Astrocyte of the hippocampus (primary cell): Measurements from ENCODE around the gene GP2.

Experiments
- DNase-seq: peaks from one replicate; pipeline ENCODE4 v3.0.0; 2011; ENCODE audit warnings: low read depth, low spot score

Gene GP2

GRCh38 chr16:20307240-20307671 lies 20.1 kb downstream of the GP2 start:
- DNase-seq: no peak

- no peak for DNase-seq
Observed at GRCh38 chr16:20306401-20306800, 20.9 kb downstream of the GP2 start.

- DNase-seq: no peak
Observed at GRCh38 chr16:20303012-20303411, 24.3 kb downstream of the GP2 start.

GRCh38 chr16:20302389-20302788 lies 24.9 kb downstream of the GP2 start:
- no peak for DNase-seq

DNA sequence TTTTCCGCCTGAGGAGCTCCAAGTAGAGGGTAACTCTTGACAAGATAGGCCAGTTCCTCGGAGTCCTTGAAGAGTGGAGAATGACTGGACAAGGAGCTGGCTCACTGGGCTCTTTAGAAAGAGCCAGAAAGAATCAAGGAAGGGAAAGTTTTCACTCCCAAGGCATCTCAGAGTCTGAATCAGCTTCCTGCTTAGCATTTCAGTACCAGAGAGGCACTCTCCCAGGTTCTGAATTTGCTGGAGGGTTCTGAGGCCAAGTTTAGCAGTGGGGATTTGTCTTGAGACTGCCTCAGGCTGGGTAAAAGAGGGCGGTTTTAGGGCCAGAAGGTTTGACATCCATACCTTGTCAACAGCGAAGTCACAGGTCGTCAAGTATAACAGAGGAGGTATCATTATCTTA lies 25.5 kb downstream of the GP2 start:
- peak; percentile 9 for DNase-seq

DNA sequence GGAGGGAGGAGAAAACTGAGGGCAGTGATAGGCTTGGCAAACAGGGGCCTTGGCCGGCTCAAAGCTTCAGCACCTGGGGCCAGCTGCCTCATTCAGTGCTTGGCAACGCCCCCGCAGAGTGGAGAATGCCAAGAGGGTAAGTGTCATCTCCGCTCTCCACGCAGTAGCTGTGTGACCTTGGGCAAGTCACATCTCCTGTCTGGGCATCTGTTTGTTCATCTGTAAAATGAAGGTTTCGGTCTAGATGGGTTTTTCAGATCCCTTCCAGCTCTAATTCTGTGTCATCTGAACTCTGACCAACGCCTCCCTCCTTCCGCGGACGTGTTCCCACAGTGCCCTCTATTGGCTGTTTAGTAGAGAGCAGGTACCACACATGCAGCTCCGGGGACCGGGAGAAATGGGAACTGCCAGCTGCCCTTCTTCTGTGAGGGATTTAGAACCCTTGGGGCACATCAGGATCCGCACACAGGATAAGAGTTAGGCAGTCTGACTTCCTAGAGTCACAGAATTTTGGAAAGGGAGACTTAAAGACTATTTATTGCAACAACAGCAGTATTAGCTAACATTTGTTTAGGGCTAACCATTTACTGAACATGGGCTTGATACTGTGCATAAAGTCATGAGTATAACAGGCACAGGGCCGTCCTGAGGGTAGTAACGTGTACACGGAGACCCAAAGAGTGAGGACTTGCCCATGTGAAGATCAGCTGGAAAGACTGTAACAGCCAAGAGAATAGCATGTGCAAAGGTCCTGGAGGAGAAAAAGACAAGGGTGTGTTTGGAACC lies 26.8 kb downstream of the GP2 start:
- DNase-seq: peak; percentile 76

DNA sequence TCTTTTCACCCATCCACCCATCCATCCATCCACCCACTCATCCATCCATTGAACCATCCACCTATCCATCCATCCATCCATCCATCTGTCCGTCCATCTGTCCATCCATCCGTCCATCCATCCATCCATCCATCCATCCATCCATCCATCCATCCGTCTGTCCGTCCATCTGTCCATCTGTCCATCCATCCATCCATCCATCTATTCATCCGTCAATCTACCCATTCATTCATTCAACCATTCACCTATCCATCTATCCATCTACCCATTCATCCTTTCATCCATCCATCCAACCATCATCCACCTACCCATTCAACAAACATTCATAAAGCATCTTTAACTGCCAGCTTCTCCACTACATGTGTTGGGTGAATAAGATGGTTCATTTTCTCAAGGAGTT lies 28.9 kb downstream of the GP2 start:
- no peak for DNase-seq

- DNase-seq: no peak
Observed at GRCh38 chr16:20291208-20292206, 35.8 kb downstream of the GP2 start.

- DNase-seq: no peak
Observed at GRCh38 chr16:20289571-20289970, 37.7 kb downstream of the GP2 start.

- no peak for DNase-seq
Observed at GRCh38 chr16:20285993-20286499, 41.3 kb downstream of the GP2 start.

GRCh38 chr16:20280259-20280658 lies 47.1 kb downstream of the GP2 start:
- DNase-seq: no peak

DNA sequence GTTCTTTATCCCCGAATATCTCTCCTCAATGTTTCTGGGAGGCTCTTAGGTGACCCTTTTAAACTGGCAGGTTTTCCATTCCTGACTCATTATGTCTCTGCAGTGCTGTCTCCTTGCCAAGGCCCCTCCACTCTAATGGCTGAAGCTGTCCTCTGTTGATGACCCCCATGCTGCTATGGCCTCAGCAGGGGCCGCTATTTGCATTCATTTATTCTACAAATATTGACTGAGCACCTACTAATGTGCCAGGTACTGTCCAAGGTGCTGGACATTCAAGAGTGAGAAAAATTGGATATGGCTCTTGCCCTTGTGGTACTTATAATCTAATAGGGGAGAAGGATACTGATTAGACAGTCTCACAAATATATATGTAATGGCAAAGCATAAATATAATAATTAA lies 55.4 kb downstream of the GP2 start:
- no peak for DNase-seq

DNA sequence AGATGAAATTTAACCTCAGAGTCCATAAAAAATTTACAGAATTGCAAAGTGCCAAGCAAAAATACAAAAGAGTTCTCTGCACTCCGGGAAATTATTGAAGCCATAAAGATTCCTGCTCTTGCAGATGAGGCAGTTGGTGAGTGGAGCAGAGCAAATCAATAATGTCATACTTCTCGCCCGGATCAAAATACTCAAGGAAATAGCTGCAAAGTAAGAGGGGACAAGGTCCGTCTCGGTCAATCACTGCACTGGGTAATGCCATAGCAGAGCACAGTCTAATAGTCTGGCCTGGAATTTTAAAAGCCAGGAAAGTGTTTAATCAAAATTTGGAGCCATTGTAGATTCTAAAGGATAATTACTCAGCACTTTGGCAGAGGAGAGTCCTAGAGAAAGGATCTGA lies 58.9 kb downstream of the GP2 start:
- no peak for DNase-seq

DNA sequence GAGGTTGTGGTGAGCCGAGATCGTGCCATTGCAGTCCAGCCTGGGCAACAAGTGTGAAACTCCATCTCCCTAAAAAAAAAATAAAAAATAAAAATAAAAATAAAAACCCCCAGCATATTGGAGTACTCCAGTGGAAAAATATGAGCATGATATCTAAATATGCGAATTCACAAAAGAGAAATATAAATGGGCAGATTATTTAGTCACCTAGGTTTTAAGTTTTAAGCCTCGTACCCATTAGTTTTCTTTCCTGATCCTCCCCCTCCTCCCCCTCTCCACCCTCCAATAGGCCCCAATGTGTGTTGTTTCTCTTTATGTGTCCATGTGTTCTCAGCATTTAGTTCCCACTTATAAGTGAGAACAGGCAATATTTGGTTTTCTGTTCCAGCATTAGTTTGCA lies 62.3 kb downstream of the GP2 start:
- no peak for DNase-seq

DNA sequence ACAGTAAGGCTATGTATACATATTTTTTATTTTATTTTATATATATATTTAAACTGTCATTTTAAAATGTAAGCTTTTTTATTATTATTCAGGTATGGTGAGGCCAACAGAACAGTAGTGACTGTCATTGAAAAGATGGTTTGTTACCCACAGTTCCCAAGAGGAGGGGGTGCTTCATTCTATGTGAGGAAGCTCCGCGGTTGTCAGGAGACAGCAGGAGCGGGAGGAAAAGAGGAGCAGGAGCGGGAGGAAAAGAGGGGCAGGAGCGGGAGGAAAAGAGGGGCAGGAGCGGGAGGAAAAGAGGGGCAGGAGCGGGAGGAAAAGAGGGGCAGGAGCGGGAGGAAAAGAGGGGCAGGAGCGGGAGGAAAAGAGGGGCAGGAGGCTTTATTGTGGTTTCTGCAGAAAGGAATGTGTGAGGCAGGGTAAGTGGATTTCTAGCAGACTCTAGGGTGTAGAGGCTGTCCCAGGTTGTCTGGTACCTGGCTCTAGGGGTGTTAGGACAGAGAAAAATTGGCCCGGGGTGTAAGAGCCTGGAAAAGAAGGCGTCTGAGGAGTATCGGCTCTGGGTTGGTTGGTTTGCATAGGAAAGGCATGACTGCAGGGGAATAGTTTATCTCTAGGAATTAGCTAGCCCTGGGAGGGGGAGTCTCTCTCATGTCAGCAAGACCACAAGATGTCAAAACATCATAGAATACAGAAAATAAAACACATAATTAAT lies 64.0 kb downstream of the GP2 start:
- no peak for DNase-seq

DNA sequence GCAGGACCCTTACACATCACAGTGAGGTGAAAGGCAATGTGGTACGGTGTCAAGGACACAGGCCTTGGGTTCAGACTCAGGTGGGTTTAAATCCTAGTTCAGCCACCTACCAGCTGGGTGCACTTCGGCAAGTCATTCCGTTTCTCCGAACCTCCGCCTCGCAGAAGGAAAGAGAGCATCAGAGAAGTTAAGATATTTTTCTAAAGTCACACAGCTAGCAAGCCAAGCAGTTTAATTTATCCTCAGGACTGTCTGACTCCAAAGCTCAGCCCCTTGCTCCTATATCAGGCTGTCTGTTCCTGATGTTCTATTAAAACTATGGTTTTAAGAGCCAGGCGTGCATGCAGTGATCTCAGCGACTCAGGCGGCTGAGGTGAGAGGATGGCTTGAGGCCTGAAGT lies 65.1 kb downstream of the GP2 start:
- no peak for DNase-seq

DNA sequence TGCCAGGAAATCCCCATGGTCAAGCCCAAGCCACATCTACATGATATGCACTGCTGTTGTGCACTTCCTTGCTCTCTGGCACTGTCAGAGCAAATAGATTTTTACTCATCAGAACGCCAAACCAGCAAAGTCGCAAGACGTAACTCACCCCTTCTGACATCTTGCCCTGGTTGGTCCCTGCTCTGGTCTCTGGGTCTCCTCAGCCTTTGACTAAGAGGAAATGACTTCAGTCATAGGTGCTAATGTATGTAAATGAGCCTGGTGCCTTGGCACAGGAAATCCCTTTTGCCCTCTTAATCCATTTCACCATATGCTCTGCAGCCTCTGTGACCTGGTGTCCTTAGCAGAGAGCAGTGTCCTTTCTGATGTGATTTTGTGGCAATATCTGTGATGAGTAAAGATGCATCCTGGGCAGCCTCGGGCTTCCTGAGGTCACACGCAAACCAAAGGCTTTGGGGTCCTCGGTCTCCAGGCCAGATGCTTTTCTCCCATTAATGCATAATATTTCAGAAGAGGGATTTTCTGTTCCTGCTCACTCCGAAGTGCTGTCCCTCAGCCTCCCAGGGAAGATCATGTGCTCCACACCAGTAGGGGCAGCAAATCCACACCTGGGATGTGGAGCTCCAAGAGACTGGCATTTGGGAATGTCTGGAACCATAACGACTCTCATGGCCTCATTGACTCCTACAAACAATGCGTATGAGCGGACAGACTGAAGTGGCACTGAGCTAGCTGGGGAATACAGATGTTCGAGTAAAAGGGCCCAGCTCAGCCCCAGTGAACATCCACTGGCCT lies 66.9 kb downstream of the GP2 start:
- no peak for DNase-seq
